ENCODE results near the gene SLC24A1. TPM values are rescaled to one million over a fixed set of nuclear protein-coding genes. Genes with fewer than 3 reads are reported as not detected.
"Not testable (repeated sequence)": the region's sequence is repeated elsewhere in the genome, so short reads cannot be mapped to it uniquely, and the experiment has no call there.

SLC24A1 gene
- total RNA-seq, 2 donors from 2014 or later: 8.9 to 14.5 TPM

DNA sequence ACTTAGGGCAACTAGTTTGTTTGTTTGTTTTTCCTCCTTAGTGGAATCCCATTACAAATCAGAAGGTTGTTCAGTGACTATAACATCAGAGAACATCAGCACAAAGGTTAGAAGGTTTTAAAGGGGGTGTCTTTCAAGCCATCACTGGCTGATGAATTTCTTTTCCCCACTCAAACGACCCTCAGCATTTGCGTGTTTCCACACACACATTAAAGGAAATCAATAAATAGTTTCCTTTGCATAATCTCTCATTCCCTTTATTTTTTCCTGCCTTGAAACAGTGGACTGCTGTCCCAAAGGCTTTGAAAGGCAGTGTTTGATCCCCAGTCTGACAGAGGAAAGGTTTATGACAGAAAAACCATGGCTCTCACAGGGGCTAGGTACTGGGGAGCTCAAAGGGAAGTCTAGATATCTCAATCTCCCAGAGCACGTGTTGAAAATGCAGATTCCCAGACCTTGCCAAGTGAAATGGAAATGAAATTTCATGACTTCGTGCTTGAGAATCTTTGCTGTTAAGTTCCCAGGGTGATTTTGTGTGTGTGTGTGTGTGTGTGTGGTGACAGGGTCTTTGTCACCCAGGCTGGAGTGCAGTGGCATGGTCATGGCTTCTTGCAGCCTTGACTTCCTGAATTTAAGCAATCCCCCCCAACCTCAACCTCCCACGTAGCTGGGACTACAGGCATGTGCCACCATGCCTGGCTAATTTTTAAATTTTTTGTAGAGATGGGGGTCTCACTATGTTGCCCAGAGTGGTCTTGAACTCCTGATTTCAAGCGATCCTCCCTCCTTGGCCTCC, 8.6 kb upstream of the SLC24A1 start:
- WGBS: 80% methylated on average over 6 of the region's 6 CpGs
- Histone ChIP-seq H3K4me1 (replicated peaks) (peaks cover 4% of the 10 kb centered on the region), H3K27ac (no peak overlapping the region), H3K27me3 (replicated peaks; ENCODE audit: insufficient read depth) (no peaks in the 10 kb centered on the region), H3K4me3 (no peak overlapping the region), H3K36me3 (no peaks in the 10 kb centered on the region), H3K9me3 (no peaks in the 10 kb centered on the region)
- intact Hi-C loops (cut with DNase I): no loop called here
- TF ChIP-seq, protein P1, sequence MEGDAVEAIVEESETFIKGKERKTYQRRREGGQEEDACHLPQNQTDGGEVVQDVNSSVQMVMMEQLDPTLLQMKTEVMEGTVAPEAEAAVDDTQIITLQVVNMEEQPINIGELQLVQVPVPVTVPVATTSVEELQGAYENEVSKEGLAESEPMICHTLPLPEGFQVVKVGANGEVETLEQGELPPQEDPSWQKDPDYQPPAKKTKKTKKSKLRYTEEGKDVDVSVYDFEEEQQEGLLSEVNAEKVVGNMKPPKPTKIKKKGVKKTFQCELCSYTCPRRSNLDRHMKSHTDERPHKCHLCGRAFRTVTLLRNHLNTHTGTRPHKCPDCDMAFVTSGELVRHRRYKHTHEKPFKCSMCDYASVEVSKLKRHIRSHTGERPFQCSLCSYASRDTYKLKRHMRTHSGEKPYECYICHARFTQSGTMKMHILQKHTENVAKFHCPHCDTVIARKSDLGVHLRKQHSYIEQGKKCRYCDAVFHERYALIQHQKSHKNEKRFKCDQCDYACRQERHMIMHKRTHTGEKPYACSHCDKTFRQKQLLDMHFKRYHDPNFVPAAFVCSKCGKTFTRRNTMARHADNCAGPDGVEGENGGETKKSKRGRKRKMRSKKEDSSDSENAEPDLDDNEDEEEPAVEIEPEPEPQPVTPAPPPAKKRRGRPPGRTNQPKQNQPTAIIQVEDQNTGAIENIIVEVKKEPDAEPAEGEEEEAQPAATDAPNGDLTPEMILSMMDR (IDR thresholded peaks at IDR 0.05): no peak
- TF ChIP-seq POLR2AphosphoS5 (IDR thresholded peaks at IDR 0.05) (no peak), POLR2A (IDR thresholded peaks at IDR 0.05) (no peak)
- DNase-seq (ENCODE audit: low spot score): no peak

DNA sequence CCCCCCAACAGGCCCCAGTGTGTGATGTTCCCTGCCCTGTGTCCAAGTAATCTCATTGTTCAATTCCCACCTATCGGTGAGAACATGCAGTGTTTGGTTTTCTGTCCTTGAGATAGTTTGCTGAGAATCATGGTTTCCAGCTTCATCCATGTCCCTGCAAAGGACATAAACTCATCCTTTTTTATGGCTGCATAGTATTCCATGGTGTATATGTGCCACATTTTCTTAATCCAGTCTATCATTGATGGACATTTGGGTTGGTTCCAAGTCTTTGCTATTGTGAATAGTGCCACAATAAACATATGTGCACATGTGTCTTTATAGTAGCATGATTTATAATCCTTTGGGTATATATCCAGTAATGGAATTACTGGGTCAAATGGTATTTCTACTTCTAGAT, 5.9 kb upstream of the SLC24A1 start:
- H3K4me1 ChIP-seq (replicated peaks); DNase-seq (ENCODE audit: low spot score); H3K27me3 ChIP-seq (replicated peaks; ENCODE audit: insufficient read depth); intact Hi-C loops (cut with DNase I); H3K27ac ChIP-seq; H3K36me3 ChIP-seq; H3K9me3 ChIP-seq; H3K4me3 ChIP-seq: not testable (repeated sequence)
- WGBS: 100% methylated on average over 1 of the region's 1 CpG

DNA sequence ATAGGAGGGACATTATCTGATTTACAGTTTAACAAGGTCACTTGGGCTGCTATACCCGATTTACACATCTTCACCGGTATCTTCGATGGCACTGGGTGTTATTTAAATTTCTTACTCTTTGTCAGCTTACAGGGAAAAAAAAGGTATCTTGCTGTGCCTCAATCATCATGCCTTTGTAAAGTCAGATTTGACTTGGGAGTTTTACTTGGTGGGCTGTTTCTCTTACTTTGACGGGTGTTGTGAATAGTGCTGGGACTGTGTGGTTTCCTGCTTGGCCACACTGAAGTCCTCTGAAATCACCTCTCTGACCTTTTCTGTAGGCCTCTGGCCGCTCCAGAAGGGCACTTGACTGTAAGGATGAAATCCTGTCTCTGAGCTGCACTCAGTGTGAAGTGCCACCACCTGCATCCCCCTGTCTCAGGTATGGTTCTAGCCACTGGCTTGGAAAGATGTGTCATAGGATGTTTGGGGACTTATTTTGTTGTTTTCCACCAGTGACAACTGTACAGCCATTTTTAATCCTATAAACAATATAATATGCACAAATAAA, 3.1 kb upstream of the SLC24A1 start:
- no peaks in the 10 kb centered on the region for H3K27me3 ChIP-seq (replicated peaks; ENCODE audit: insufficient read depth)
- no peak for DNase-seq (ENCODE audit: low spot score)
- H3K4me3 ChIP-seq: no peak overlapping the region
- no peak overlapping the region for H3K27ac ChIP-seq
- H3K36me3 ChIP-seq: no peaks in the 10 kb centered on the region
- H3K4me1 ChIP-seq (replicated peaks): no peaks in the 10 kb centered on the region
- no peaks in the 10 kb centered on the region for H3K9me3 ChIP-seq
- intact Hi-C loops (cut with DNase I): no loop called here
- 71% methylated on average over 5 of the region's 5 CpGs for WGBS
- TF ChIP-seq, protein P1 (IDR thresholded peaks at IDR 0.05): no peak
- no peak for TF ChIP-seq POLR2A (IDR thresholded peaks at IDR 0.05)
- TF ChIP-seq POLR2AphosphoS5 (IDR thresholded peaks at IDR 0.05): no peak

GRCh38 chr15:65619626-65620290, 2.0 kb upstream of the SLC24A1 start:
- no peaks in the 10 kb centered on the region for H3K36me3 ChIP-seq
- DNase-seq (ENCODE audit: low spot score): no peak
- no peaks in the 10 kb centered on the region for H3K4me1 ChIP-seq (replicated peaks)
- 73% methylated on average over 5 of the region's 5 CpGs for WGBS
- no peaks in the 10 kb centered on the region for H3K9me3 ChIP-seq
- no peak overlapping the region for H3K4me3 ChIP-seq
- H3K27me3 ChIP-seq (replicated peaks; ENCODE audit: insufficient read depth): no peaks in the 10 kb centered on the region
- H3K27ac ChIP-seq: no peak overlapping the region
- TF ChIP-seq POLR2AphosphoS5 (IDR thresholded peaks at IDR 0.05): no peak
- TF ChIP-seq, protein P1 (IDR thresholded peaks at IDR 0.05): no peak
- no peak for TF ChIP-seq POLR2A (IDR thresholded peaks at IDR 0.05)
- intact Hi-C loops (cut with DNase I): no loop called here

GRCh38 chr15:65620833-65621232, 905 bp upstream of the SLC24A1 start:
- H3K9me3 ChIP-seq: no peaks in the 10 kb centered on the region
- H3K36me3 ChIP-seq: no peaks in the 10 kb centered on the region
- H3K4me3 ChIP-seq: no peak overlapping the region
- no peak overlapping the region for H3K27ac ChIP-seq
- 92% methylated on average over 2 of the region's 2 CpGs for WGBS
- TF ChIP-seq POLR2AphosphoS5 (IDR thresholded peaks at IDR 0.05) (no peak), POLR2A (IDR thresholded peaks at IDR 0.05) (no peak)
- TF ChIP-seq, protein P1 (IDR thresholded peaks at IDR 0.05): no peak
- no peaks in the 10 kb centered on the region for H3K4me1 ChIP-seq (replicated peaks)
- intact Hi-C loops (cut with DNase I): no loop called here
- DNase-seq (ENCODE audit: low spot score): no peak
- no peaks in the 10 kb centered on the region for H3K27me3 ChIP-seq (replicated peaks; ENCODE audit: insufficient read depth)
